GM12891 (cell line): Measurements from ENCODE around the gene SAMD3. TPM values are rescaled to one million over a fixed set of nuclear protein-coding genes. Genes with fewer than 3 reads are reported as not detected.
"Not testable (repeated sequence)": the region's sequence is repeated elsewhere in the genome, so short reads cannot be mapped to it uniquely, and the experiment has no call there.

ENCODE experiments used
- DNase-seq: peaks from one replicate; pipeline ENCODE4 v3.0.0; 2011; ENCODE audit warnings: low spot score; ENCODE audit not compliant: insufficient read length
- FAIRE-seq: peaks from 2 replicates; lab custom pipeline; 2011; peaks lifted over from hg19 to GRCh38; lab: Jason Lieb, UNC
- PAX5 ChIP-seq: IDR thresholded peaks from 2 replicates; pipeline ENCODE4 v1.6.1; 2011; ENCODE audit warnings: low read length, moderate library complexity, mild to moderate bottlenecking; ENCODE audit not compliant: insufficient read depth, severe bottlenecking
- POLR2A ChIP-seq: IDR thresholded peaks from 2 replicates; pipeline ENCODE4 v1.6.1; 2011; ENCODE audit warnings: low read depth, low read length, control low read depth
- POLR2AphosphoS5 ChIP-seq: IDR thresholded peaks from 2 replicates; pipeline ENCODE4 v1.6.1; 2011; ENCODE audit warnings: low read depth, low read length, control low read depth
- POU2F2 ChIP-seq: IDR thresholded peaks from 2 replicates; pipeline ENCODE4 v1.6.1; 2011; ENCODE audit warnings: low read depth, mild to moderate bottlenecking, control low read depth, low read length, moderate library complexity
- SPI1 ChIP-seq: IDR thresholded peaks from 2 replicates; pipeline ENCODE4 v1.6.1; 2011; ENCODE audit warnings: low read depth, low read length, control low read depth
- TAF1 ChIP-seq: IDR thresholded peaks from 2 replicates; pipeline ENCODE4 v1.6.1; 2011; ENCODE audit warnings: low read depth, low read length, control low read depth
- polyA plus RNA-seq: library from polyadenylated mRNA; unstranded; fragments of >200 nt; gene quantifications from one replicate; pipeline ENCODE4 v1.2.1, GENCODE V29; 2012; ENCODE audit warnings: low read depth, missing spikeins, inconsistent platforms; ENCODE audit not compliant: missing spikeins

SAMD3 gene, protein sequence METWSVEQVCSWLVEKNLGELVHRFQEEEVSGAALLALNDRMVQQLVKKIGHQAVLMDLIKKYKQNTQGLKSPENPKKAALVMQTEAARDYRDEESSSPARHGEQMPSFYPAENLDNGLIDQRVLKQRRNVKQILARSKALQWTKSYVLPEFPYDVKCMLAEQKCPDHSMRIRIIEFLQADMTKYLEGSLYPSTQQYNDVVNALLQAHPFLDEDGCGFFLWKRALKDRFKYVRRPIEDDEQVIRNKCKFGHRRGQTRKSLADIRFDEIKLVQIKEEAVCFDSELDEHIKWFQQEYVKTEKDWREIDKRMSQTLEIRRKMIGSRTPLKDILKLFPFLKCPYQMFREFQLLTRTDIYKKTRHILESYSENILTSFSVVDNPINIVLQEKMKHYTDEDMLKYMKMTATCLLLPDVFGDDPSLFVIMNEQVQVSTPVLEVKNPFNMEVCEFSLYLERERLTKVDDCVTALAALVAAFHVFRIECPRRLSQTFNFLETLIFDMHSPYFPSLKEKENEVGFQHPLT
- not detected for polyA plus RNA-seq

DNA sequence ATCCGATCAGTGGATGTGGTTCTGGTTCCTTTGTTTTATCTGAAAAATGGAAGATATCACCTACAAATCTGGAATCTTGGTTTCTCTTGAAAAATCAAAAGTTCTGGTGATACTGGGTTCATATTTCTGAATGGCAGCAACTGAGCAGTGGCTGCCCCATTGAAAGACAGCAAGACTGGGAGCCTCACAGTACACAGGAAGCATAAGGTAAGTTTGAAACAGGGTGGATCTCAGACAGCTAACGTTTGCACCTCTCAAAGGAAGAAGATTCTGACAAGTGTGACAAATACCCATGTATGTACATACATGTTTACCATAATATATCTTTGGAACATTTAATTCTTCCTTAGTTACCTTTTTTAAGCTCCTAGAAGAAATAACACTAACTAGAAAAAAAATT lies at the start of gene SAMD3:
Gene SAMD3, minus strand, starts transcription at position 177 of the 400 bp plus-strand sequence. CDS start 7,678 bp downstream, outside the sequence.
- no peak for FAIRE-seq
- DNase-seq: no peak
- TF ChIP-seq POLR2AphosphoS5 (no peak), PAX5 (no peak), POLR2A (no peak), TAF1 (no peak), SPI1 (no peak), POU2F2 (no peak)

DNA sequence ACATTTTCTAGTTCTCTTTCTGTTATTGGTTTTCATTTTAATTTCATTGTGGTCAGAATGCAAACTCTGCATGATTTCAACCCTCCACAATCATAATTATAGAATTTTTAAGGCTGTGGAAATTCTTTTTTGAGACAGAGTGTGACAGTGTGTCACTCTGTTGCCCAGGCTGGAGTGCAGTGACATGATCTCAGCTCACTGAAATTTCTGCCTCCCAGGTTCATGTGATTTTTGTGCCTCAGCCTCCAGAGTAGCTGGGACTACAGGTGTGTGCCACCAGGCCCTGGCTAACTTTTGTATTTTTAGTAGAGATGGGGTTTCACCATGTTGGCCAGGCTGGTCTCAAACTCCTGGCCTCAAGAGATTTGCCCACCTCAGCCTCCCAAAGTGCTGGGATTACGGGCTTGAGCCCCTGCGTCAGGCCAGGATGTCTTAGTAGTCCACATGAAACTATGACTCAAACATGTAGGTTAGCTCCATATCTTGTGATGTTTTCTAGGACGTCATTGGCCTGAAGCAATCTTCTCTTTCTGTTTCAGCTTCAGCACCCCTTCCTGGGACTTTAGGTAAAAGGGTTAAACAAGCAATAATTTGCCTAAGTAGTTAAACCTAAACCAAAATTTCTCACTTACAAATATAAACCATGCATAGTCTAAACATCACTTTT lies 47.4 kb upstream of the SAMD3 start:
- FAIRE-seq (no peak), DNase-seq (no peak)
- TF ChIP-seq POLR2A (no peak), SPI1 (no peak), PAX5 (no peak), TAF1 (no peak), POLR2AphosphoS5 (no peak), POU2F2 (no peak)

DNA sequence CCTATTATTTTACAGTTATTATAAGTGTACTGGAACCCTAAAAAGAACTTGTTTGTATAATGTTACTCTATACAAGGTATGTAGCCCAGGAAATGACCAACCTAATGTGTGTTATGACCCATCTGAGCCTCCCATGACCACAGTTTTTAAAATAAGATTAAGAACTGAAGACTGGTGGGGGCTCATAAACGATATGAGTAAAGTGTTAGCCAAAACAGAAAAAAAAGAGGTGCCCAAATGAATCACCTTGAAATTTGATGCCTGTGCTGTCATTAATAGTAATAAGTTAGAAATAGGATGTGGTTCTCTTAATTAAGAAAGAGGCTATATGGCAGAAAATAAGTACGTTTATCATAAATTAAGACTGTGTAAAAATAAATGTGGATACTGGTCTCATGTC lies 42.8 kb upstream of the SAMD3 start:
- FAIRE-seq, DNase-seq: not testable (repeated sequence)

DNA sequence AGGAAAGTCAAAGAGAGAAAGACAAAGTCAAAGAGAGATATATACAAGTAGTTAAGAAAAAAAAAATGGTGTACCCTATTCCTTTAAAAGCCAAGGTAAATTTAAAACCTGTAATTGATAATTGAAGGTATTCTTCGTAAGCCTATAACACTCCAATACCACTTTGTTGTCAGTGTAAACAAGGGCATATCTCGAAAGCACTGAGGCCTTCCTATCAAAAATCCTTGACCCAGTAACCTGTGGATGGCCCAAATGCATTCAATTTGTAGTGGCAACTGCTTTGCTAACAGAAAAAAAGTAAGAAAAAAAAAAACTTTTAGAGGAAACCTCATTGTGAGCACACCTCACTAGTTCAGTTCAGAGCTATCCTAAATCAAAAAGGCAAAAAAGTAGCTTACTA lies 39.3 kb upstream of the SAMD3 start:
- no peak for FAIRE-seq
- TF ChIP-seq POLR2AphosphoS5: no peak
- no peak for DNase-seq

DNA sequence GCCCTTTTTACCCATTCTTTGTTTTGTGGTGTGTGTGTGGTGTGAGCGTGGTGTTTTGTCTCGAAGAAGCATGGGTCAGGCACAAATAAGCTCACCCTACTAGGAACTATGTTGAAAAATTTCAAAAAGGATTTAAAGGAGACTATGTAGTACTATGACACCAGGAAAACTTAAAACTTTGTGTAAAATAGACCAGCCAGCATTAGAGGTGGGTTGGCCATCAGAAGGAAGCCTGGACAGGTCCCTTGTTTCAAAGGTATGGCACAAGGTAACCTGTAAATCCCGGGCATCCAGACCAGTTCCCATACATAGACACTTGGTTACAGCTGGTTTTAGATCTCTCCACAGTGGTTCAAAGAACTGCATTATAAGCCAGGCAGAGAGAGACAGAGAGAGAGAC lies 38.8 kb upstream of the SAMD3 start:
- not testable (repeated sequence) for DNase-seq, FAIRE-seq

DNA sequence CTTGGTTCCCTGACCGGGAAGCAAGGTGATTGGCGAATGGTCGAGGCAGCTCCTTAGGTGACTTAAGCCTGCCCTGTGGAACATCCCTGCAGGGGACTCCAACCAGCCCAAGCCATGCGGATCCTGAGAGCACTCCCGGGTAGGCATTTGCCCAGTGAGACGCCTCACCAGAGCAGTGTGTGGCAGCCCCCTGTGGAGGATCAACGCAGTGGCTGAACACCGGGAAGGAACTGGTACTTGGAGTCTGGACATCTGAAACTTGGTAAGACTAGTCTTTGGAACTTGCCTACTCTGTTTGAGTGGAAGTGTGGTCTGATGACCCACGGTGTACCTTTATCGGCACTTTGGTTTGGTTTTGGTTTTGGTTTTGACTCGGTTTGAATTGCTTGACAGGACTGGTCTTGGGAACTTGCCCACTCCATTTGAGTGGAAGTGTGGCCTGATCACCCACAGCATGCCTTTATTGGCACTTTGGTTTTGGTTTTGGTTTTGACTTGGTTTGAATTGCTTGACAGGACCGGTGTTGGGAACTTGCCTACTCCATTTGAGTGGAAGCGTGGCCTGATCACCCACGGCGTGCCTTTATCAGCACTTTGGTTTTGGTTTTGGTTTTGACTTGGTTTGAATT lies 38.0 kb upstream of the SAMD3 start:
- not testable (repeated sequence) for DNase-seq
- peak; percentile 86 for FAIRE-seq
- TF ChIP-seq SPI1: 0 out of 2 replicates have a peak, but pooled peaks have one; percentile 4

DNA sequence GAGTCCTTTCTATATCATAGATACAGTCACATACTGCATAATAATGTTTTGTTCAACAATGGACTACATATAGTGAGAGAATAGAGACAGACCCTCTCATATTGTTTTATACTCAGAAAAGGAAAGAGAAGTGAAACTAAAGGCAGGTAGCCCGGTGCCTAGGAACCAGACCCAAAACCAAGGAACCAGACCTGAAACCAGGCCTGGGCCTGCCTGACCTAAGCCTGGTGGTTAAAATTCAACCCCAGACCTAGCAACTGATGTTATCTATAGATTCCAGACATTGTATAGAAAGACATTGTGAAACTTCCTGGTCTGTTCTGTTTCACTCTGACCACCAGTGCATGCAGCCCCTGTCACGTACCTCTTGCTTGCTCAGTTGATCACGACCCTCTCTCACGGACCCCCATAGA lies 37.3 kb upstream of the SAMD3 start:
- not testable (repeated sequence) for DNase-seq
- TF ChIP-seq SPI1: peak; percentile 87
- FAIRE-seq: peak; percentile 66

DNA sequence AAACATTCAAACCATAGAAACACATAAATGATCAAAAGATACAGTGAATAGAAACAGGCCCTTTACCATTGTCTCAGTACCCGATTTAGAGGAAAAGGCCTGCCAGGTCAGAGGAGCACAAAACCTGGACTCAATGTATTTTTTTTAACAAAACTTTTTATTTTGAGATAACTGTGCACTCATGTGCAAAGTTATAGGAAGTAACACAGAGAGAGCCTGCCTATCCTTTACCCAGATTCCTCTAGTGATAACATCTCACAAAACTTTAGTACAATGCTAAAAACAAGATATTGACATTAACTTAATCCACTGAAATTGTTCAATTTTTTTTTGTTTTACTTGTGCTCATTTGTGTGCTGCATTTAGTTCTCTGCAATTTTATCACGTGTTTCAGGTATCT lies 36.8 kb upstream of the SAMD3 start:
- FAIRE-seq (no peak), DNase-seq (no peak)
- TF ChIP-seq PAX5 (no peak), POLR2AphosphoS5 (no peak), POLR2A (no peak), POU2F2 (no peak), SPI1 (no peak), TAF1 (no peak)

DNA sequence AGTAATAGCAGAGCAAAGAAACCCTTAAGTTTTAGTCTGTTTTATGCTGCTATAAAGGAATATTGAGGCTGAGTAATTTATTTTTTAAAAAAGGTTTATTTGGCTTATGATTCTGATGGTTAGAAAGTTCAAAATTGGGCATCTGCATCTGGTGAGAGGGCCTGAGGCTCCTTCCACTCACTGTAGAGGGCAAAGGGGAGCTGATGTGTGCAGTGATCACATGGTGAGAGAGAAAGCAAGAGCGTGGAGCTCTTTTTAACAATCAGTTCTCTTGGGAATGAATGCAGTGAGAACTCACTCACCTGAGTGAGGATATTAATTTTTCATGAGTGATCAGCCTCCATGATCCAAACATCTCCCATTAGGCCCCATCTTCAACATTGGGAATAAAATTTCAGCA lies 36.4 kb upstream of the SAMD3 start:
- FAIRE-seq: peak; percentile 43
- TF ChIP-seq PAX5 (no peak), TAF1 (no peak), SPI1 (no peak), POLR2A (no peak), POLR2AphosphoS5 (no peak), POU2F2 (no peak)
- no peak for DNase-seq

DNA sequence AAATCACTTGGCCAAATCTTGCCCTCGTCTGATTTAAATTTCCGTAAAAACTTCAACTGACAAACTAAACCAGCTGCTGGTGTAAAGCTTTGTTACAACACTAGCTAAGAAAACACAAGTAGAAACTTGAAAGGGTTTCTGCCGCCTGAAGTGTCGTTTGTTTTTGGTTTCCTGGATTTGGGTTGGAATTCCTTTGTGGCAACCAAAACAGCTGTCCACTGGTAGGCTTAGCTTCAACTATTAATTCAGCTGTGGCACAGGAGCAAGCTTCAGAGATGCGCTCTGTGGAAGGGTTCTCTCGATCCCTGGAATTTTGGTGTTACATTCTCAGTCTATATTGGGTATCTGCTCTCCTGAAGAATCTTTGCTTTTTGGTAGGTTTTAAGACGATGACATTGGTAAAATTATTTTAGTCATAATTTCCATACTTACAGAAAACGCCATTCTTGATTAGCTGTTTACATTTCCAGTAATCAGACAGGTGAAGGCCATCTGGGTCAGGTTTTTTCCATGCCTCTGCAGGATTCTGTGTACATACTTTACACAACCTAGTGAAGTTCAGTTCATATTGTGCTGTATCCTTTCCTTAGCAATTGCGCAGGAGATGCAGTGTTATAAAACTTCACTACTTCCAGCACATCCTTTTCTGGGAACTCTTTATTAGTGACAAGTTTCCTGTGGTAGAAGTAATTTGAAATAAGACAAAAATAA lies 29.9 kb upstream of the SAMD3 start:
- no peak for DNase-seq
- no peak for FAIRE-seq
- TF ChIP-seq POU2F2: no peak
- TF ChIP-seq POLR2AphosphoS5: no peak
- TF ChIP-seq PAX5: no peak
- TF ChIP-seq SPI1: no peak
- TF ChIP-seq TAF1: no peak
- no peak for TF ChIP-seq POLR2A
